Gastrocnemius medialis (tissue), 4 donors: ENCODE results near the gene CIDEC. TPM values are rescaled to one million over a fixed set of nuclear protein-coding genes. Genes with fewer than 3 reads are reported as not detected.
"Not testable (repeated sequence)": the region's sequence is repeated elsewhere in the genome, so short reads cannot be mapped to it uniquely, and the experiment has no call there.

Experiments used
- ATAC-seq, 2 donors: fragments of 150-250 bp; one replicate each; pipeline ENCODE4 v1.9.1; 2016
- DNase-seq, 2 donors: peaks; one replicate each; pipeline ENCODE4 v3.0.0-alpha.2; 2019
- H3K27ac ChIP-seq, 4 donors: fragments of 200-600 bp; sonication (generic); 1 replicate in 1 of 4; 2 replicates in 3 of 4; pipeline ENCODE4 v1.5.1; 2016 to 2018; ENCODE audit warnings: mild to moderate bottlenecking in 2 of 4, moderate library complexity in 1 of 4
- H3K27me3 ChIP-seq, 3 donors: fragments of 200-600 bp; sonication (generic) in 2 of 3; 1 replicate in 1 of 3; 2 replicates in 2 of 3; pipeline versions ENCODE4 v1.5.1 to v1.6.0; 2016 to 2019; ENCODE audit warnings: mild to moderate bottlenecking in 1 of 3, moderate library complexity in 1 of 3
- H3K36me3 ChIP-seq, 2 donors: fragments of 200-600 bp; sonication (generic) in 1 of 2; one replicate each; pipeline ENCODE4 v1.5.1; 2017 to 2018
- H3K4me1 ChIP-seq, 2 donors: fragments of 200-600 bp; sonication (generic) in 1 of 2; one replicate each; pipeline ENCODE4 v1.5.1; 2016 to 2017; ENCODE audit warnings: mild to moderate bottlenecking in 2 of 2
- H3K4me3 ChIP-seq, 4 donors: fragments of 200-600 bp; sonication (generic) in 3 of 4; 1 replicate in 1 of 4; 2 replicates in 3 of 4; pipeline ENCODE4 v1.5.1; 2016 to 2019; ENCODE audit warnings: mild to moderate bottlenecking in 2 of 4
- H3K9me3 ChIP-seq, 3 donors: fragments of 200-600 bp; sonication (generic) in 2 of 3; 1 replicate in 1 of 3; 2 replicates in 2 of 3; pipeline ENCODE4 v1.5.1; 2016 to 2019
- POLR2A ChIP-seq, 2 donors: fragments of 450-650 bp; IDR thresholded peaks; one replicate each; pipeline ENCODE4 v1.6.1; 2017; ENCODE audit warnings: antibody characterized with exemption in 2 of 2, mild to moderate bottlenecking in 2 of 2, moderate library complexity in 2 of 2
- in situ Hi-C, 4 donors: fragments of 200-750 bp; cut with MboI; loops; one replicate each; pipeline versions ENCODE4 v1.15.0 to v1.8.0; 2017; ENCODE audit warnings: low sequenced_read_pairs in 4 of 4
- intact Hi-C: fragments of 100-400 bp; cut with DNase I; formaldehyde crosslinking; loops from one replicate; pipeline ENCODE4 v1.15.1; 2023; ENCODE audit warnings: low total_unique reads
- total RNA-seq, 4 donors: library from RNA; depleted of rRNA; stranded (reverse); fragments of >200 nt; gene quantifications; one replicate each; pipeline versions ENCODE4 v1.1.0 to v1.2.3, GENCODE V29; 2016
- TF ChIP-seq, protein P1 (sequence below), 5 experiments: fragments of 450-650 bp in 3 of 5; fragments of 200-600 bp in 2 of 5; sonication (generic) in 2 of 5; IDR thresholded peaks in 4 of 5; conservative IDR thresholded peaks in 1 of 5; 1 replicate in 4 of 5; 2 replicates in 1 of 5; pipeline ENCODE4 v1.5.1; 2016 to 2019; ENCODE audit warnings: antibody characterized with exemption in 5 of 5, mild to moderate bottlenecking in 3 of 5, moderate library complexity in 3 of 5

The CIDEC gene
- total RNA-seq, 4 donors from 2014 or later, result 1.4 to 13.4 (median 3.5) TPM

DNA sequence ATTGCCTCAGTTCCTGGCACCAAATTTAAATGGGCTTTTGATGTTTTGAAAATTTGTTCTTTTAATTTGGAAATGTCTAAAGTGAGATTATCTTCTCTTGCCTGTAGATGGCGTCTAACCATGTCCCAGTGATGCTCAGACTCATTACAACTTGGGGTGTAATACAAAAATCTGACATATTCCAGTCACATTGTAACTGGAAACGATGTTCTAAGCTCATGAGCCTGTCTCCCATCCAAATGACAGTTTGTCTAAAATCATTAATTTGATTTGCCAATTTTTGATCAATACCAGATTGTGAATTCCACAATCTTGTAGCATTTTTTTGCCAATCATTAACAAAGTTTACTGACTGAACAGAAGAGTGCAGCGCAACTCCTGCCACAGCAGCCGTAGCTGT lies 31.2 kb downstream of the CIDEC start:
- H3K27ac ChIP-seq, H3K27me3 ChIP-seq, intact Hi-C loops, DNase-seq, H3K9me3 ChIP-seq, H3K4me1 ChIP-seq, H3K4me3 ChIP-seq, ATAC-seq, H3K36me3 ChIP-seq: not testable (repeated sequence)
- TF ChIP-seq, protein P1, sequence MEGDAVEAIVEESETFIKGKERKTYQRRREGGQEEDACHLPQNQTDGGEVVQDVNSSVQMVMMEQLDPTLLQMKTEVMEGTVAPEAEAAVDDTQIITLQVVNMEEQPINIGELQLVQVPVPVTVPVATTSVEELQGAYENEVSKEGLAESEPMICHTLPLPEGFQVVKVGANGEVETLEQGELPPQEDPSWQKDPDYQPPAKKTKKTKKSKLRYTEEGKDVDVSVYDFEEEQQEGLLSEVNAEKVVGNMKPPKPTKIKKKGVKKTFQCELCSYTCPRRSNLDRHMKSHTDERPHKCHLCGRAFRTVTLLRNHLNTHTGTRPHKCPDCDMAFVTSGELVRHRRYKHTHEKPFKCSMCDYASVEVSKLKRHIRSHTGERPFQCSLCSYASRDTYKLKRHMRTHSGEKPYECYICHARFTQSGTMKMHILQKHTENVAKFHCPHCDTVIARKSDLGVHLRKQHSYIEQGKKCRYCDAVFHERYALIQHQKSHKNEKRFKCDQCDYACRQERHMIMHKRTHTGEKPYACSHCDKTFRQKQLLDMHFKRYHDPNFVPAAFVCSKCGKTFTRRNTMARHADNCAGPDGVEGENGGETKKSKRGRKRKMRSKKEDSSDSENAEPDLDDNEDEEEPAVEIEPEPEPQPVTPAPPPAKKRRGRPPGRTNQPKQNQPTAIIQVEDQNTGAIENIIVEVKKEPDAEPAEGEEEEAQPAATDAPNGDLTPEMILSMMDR (IDR thresholded peaks at IDR 0.05 in 4 of 5, conservative IDR thresholded peaks at IDR 0.05 in 1 of 5), result peak in 4 of 5 experiments; percentile 32 to 52 (median 42)
- in situ Hi-C loops, result loop anchor here in 1 of 4 donors (10.0 kb wide), 1 partner anchor 86 kb away; the partner anchor contains the start of gene CRELD1

DNA sequence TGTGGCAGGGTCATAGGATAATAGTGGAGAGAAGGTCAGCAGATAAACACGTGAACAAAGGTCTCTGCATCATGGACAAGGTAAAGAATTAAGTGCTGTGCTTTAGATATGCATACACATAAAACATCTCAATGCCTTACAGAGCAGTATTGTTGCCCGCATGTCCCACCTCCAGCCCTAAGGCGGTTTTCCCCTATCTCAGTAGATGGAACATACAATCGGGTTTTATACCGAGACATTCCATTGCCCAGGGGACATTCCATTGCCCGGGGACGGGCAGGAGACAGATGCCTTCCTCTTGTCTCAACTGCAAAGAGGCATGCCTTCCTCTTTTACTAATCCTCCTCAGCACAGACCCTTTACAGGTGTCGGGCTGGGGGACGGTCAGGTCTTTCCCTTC lies 32.2 kb downstream of the CIDEC start:
- H3K4me1 ChIP-seq, H3K27ac ChIP-seq, H3K9me3 ChIP-seq, H3K4me3 ChIP-seq, intact Hi-C loops, H3K36me3 ChIP-seq, H3K27me3 ChIP-seq, DNase-seq, ATAC-seq: not testable (repeated sequence)
- in situ Hi-C loops, result loop anchor here in 1 of 4 donors (10.0 kb wide), 1 partner anchor 87 kb away; the partner anchor contains the start of gene CRELD1

GRCh38 chr3:9846931-9847488 lies 33.0 kb downstream of the CIDEC start:
- ATAC-seq, result no peak
- no peak overlapping the region for H3K4me3 ChIP-seq
- in situ Hi-C loops (loop anchor here in 1 of 4 donors (10.0 kb wide), 1 partner anchor 88 kb away; the partner anchor contains the start of gene CRELD1), intact Hi-C loops (no loop called here)
- DNase-seq, result no peak
- H3K36me3 ChIP-seq, result peaks cover 0 to 1% of the 10 kb centered on the region in 2 donors
- TF ChIP-seq, protein P1 (IDR thresholded peaks at IDR 0.05 in 4 of 5, conservative IDR thresholded peaks at IDR 0.05 in 1 of 5), result no peak
- no peak for TF ChIP-seq POLR2A (IDR thresholded peaks at IDR 0.05)
- no peaks in the 10 kb centered on the region for H3K9me3 ChIP-seq
- no peaks in the 10 kb centered on the region for H3K27me3 ChIP-seq
- peaks cover 7 to 12% of the 10 kb centered on the region in 2 donors for H3K4me1 ChIP-seq
- H3K27ac ChIP-seq, result no peak overlapping the region

GRCh38 chr3:9846231-9846630 lies 33.8 kb downstream of the CIDEC start:
- in situ Hi-C loops (loop anchor here in 1 of 4 donors (10.0 kb wide), 1 partner anchor 89 kb away; the partner anchor contains the start of gene CRELD1), intact Hi-C loops (no loop called here)
- no peak for DNase-seq
- Histone ChIP-seq H3K4me3 (no peak overlapping the region), H3K27me3 (no peaks in the 10 kb centered on the region), H3K36me3 (peaks cover 0 to 9% of the 10 kb centered on the region in 2 donors), H3K27ac (no peak overlapping the region), H3K4me1 (peaks cover 7 to 12% of the 10 kb centered on the region in 2 donors), H3K9me3 (no peaks in the 10 kb centered on the region)
- TF ChIP-seq, protein P1 (IDR thresholded peaks at IDR 0.05 in 4 of 5, conservative IDR thresholded peaks at IDR 0.05 in 1 of 5), result no peak
- no peak for TF ChIP-seq POLR2A (IDR thresholded peaks at IDR 0.05)
- no peak for ATAC-seq

GRCh38 chr3:9843715-9844438 lies 36.2 kb downstream of the CIDEC start, which contains the start of gene RPUSD3:
Gene RPUSD3 (minus strand): TSS chr3:9844008. CDS start chr3:9843990, 18 bp downstream.
- in situ Hi-C loops (loop anchor here in 1 of 4 donors (10.0 kb wide), 1 partner anchor 91 kb away; the partner anchor contains the start of gene CRELD1), intact Hi-C loops (loop anchor here (1.0 to 2.0 kb wide), 5 partner anchors 33 to 94 kb away; partner anchors contain the start of genes JAGN1, TADA3 and TTLL3)
- peak; percentile 97 for DNase-seq
- peak; percentile 98 to 99 for ATAC-seq
- no peaks in the 10 kb centered on the region for H3K27me3 ChIP-seq
- H3K4me1 ChIP-seq, result peaks cover 7 to 12% of the 10 kb centered on the region in 2 donors
- H3K4me3 ChIP-seq, result peak within 1 kb of the TSS; percentile 66 to 96 (median 80)
- no peaks in the 10 kb centered on the region for H3K9me3 ChIP-seq
- peak within 1 kb of the TSS; percentile 78 to 90 (median 85) for H3K27ac ChIP-seq
- TF ChIP-seq, protein P1 (IDR thresholded peaks at IDR 0.05 in 4 of 5, conservative IDR thresholded peaks at IDR 0.05 in 1 of 5), result no peak
- TF ChIP-seq POLR2A (IDR thresholded peaks at IDR 0.05), result peak; percentile 42 to 63
- H3K36me3 ChIP-seq, result peaks cover 0 to 24% of the 10 kb centered on the region in 2 donors
